ENCODE results near the gene KMT2A.

Gene KMT2A

GRCh38 chr11:118442908-118443589 lies 6.8 kb downstream of the KMT2A start:
- peaks cover 2% of the 10 kb centered on the region for H3K27me3 Mint-ChIP-seq (ENCODE audit: low read depth, poor library complexity)
- H3K4me1 Mint-ChIP-seq = peaks cover 62% of the 10 kb centered on the region
- DNase-seq = no peak
- peak overlapping the region; percentile 11 for H3K27ac Mint-ChIP-seq
- peaks cover 29% of the 10 kb centered on the region for H3K36me3 Mint-ChIP-seq (ENCODE audit: low read depth)
- no peak for TF ChIP-seq CTCF (IDR thresholded peaks at IDR 0.05)
- no peaks in the 10 kb centered on the region for H3K9me3 Mint-ChIP-seq
- no peak overlapping the region for H3K4me3 Mint-ChIP-seq

- Mint-ChIP-seq H3K4me1 (peaks cover 56% of the 10 kb centered on the region), H3K27ac (no peak overlapping the region), H3K4me3 (no peak overlapping the region), H3K9me3 (no peaks in the 10 kb centered on the region), H3K27me3 (ENCODE audit: low read depth, poor library complexity) (peaks cover 2% of the 10 kb centered on the region), H3K36me3 (ENCODE audit: low read depth) (peaks cover 29% of the 10 kb centered on the region)
- no peak for TF ChIP-seq CTCF (IDR thresholded peaks at IDR 0.05)
- DNase-seq = no peak
Measured at GRCh38 chr11:118443590-118444218, 7.4 kb downstream of the KMT2A start.

GRCh38 chr11:118447423-118447822 lies 11.1 kb downstream of the KMT2A start:
- Mint-ChIP-seq H3K4me1 (peaks cover 18% of the 10 kb centered on the region), H3K9me3 (no peaks in the 10 kb centered on the region), H3K27ac (no peak overlapping the region), H3K4me3 (no peak overlapping the region), H3K27me3 (ENCODE audit: low read depth, poor library complexity) (no peaks in the 10 kb centered on the region), H3K36me3 (ENCODE audit: low read depth) (peaks cover 41% of the 10 kb centered on the region)
- no peak for DNase-seq
- no peak for TF ChIP-seq CTCF (IDR thresholded peaks at IDR 0.05)

GRCh38 chr11:118448294-118448693 lies 12.0 kb downstream of the KMT2A start:
- H3K9me3 Mint-ChIP-seq = no peaks in the 10 kb centered on the region
- peaks cover 10% of the 10 kb centered on the region for H3K4me1 Mint-ChIP-seq
- no peaks in the 10 kb centered on the region for H3K27me3 Mint-ChIP-seq (ENCODE audit: low read depth, poor library complexity)
- no peak overlapping the region for H3K27ac Mint-ChIP-seq
- H3K4me3 Mint-ChIP-seq = no peak overlapping the region
- peaks cover 48% of the 10 kb centered on the region for H3K36me3 Mint-ChIP-seq (ENCODE audit: low read depth)
- no peak for TF ChIP-seq CTCF (IDR thresholded peaks at IDR 0.05)
- DNase-seq = no peak

- no peaks in the 10 kb centered on the region for H3K27me3 Mint-ChIP-seq (ENCODE audit: low read depth, poor library complexity)
- no peak for TF ChIP-seq CTCF (IDR thresholded peaks at IDR 0.05)
- H3K4me1 Mint-ChIP-seq = no peaks in the 10 kb centered on the region
- no peaks in the 10 kb centered on the region for H3K9me3 Mint-ChIP-seq
- H3K27ac Mint-ChIP-seq = no peak overlapping the region
- peaks cover 57% of the 10 kb centered on the region for H3K36me3 Mint-ChIP-seq (ENCODE audit: low read depth)
- no peak overlapping the region for H3K4me3 Mint-ChIP-seq
- DNase-seq = no peak
Measured at GRCh38 chr11:118449316-118449918, 13.1 kb downstream of the KMT2A start.

Data from nephron progenitor cell (in vitro differentiated cells).